Fibroblast of villous mesenchyme (primary cell): Measurements from ENCODE around the gene ADAM19. TPM values are rescaled to one million over a fixed set of nuclear protein-coding genes. Genes with fewer than 3 reads are reported as not detected.

ENCODE experiments used
- DNase-seq: peaks from one replicate; pipeline ENCODE4 v3.0.0-alpha.2; 2010; ENCODE audit warnings: low read depth
- H3K4me3 ChIP-seq: 2 replicates; pipeline ENCODE4 v1.5.1; 2011; ENCODE audit warnings: low read depth, mild to moderate bottlenecking, low read length
- CTCF ChIP-seq: IDR thresholded peaks from 2 replicates; pipeline ENCODE4 v1.5.1; 2012; ENCODE audit warnings: low read depth, mild to moderate bottlenecking, low read length; ENCODE audit not compliant: insufficient read depth
- total RNA-seq: library from RNA; depleted of rRNA; stranded (reverse); fragments of >200 nt; gene quantifications from 2 replicates; pipeline ENCODE4 v1.2.3, GENCODE V29; 2012

Gene ADAM19
- total RNA-seq, 1 donor = 89.8 TPM

- no peak for TF ChIP-seq CTCF
These were observed 70.1 kb downstream of the ADAM19 start for GRCh38 chr5:157505496-157505895.

GRCh38 chr5:157504053-157504452, 71.5 kb downstream of the ADAM19 start:
- DNase-seq = no peak
- H3K4me3 ChIP-seq = no peak overlapping the region
- no peak for TF ChIP-seq CTCF

More at GRCh38 chr5:157505496-157505895, 70.1 kb downstream of the ADAM19 start:
- H3K4me3 ChIP-seq = no peak overlapping the region
- no peak for DNase-seq

GRCh38 chr5:157502143-157502647, 73.4 kb downstream of the ADAM19 start:
- no peak for TF ChIP-seq CTCF
- DNase-seq = peak; percentile 23
- H3K4me3 ChIP-seq = no peak overlapping the region

GRCh38 chr5:157497875-157498611, 77.5 kb downstream of the ADAM19 start:
- DNase-seq = no peak
- no peak overlapping the region for H3K4me3 ChIP-seq
- TF ChIP-seq CTCF = no peak

GRCh38 chr5:157496864-157497263, 78.7 kb downstream of the ADAM19 start:
- no peak for TF ChIP-seq CTCF
- DNase-seq = no peak
- H3K4me3 ChIP-seq = no peak overlapping the region

- H3K4me3 ChIP-seq = no peak overlapping the region
- TF ChIP-seq CTCF = no peak
- no peak for DNase-seq
These were observed 81.3 kb downstream of the ADAM19 start for GRCh38 chr5:157494178-157494832.

GRCh38 chr5:157492886-157493285, 82.7 kb downstream of the ADAM19 start:
- TF ChIP-seq CTCF = no peak
- no peak overlapping the region for H3K4me3 ChIP-seq
- DNase-seq = no peak
